PC-3 (cell line): ENCODE results near the gene MAG.
"Not testable (repeated sequence)": the region's sequence is repeated elsewhere in the genome, so short reads cannot be mapped to it uniquely, and the experiment has no call there.

Experiments used
- CTCF ChIP-seq: fragments of 300-600 bp; sonication (generic); conservative IDR thresholded peaks from 2 replicates; pipeline ENCODE4 v1.5.1; 2017; ENCODE audit warnings: antibody characterized with exemption, low read depth, mild to moderate bottlenecking, low read length
- EZH2 ChIP-seq: fragments of 300-600 bp; sonication (generic); IDR thresholded peaks from one replicate; pipeline ENCODE4 v1.6.1; 2017; ENCODE audit warnings: antibody characterized with exemption, mild to moderate bottlenecking, low read length; ENCODE audit not compliant: unreplicated experiment
- EZH2phosphoT487 ChIP-seq: fragments of 300-600 bp; sonication (generic); IDR thresholded peaks from 2 replicates; pipeline ENCODE4 v1.6.1; 2018; ENCODE audit warnings: mild to moderate bottlenecking, antibody characterized with exemption, low read length, borderline replicate concordance

- not testable (repeated sequence) for TF ChIP-seq EZH2, CTCF, EZH2phosphoT487
Measured at GRCh38 chr19:35286101-35286500, 5.9 kb upstream of the MAG start.
